Measurements from ENCODE around the gene ENAH.
"Not testable (repeated sequence)": the region's sequence is repeated elsewhere in the genome, so short reads cannot be mapped to it uniquely, and the experiment has no call there.

ENAH gene

DNA sequence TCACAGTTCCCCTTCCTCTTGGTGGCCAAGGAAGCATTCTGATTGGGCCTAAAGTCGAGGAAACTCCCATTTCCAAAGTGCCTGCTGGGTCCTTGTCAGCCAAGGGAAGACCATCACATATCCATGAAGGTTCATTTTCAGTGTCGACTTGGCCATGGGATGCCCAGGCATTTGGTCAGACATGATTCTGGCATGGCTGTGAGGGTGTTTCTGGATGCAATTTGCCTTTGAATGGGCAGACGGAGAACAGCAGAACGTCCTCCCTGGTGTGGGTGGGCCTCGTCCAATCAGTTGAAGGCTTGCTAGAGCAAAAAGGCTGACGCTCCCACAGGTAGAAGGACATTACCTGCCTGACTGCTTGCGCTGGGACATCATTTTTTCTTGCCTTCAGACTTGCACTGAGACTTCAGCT, 176.8 kb downstream of the ENAH start:
- Histone ChIP-seq H3K36me3 (ENCODE audit: control insufficient read depth in 1 of 2, insufficient read depth in 2 of 2, low read length in 2 of 2) (no peaks in the 10 kb centered on the region), H3K4me1 (ENCODE audit: control insufficient read depth in 1 of 2, insufficient read depth in 2 of 2, low read length in 2 of 2) (peaks cover 0 to 4% of the 10 kb centered on the region in 2 donors), H3K9me3 (ENCODE audit: control insufficient read depth in 1 of 2, low read length in 2 of 2) (no peaks in the 10 kb centered on the region), H3K4me3 (ENCODE audit: low read depth in 1 of 2, low read length in 2 of 2) (no peak overlapping the region), H3K27me3 (ENCODE audit: low read depth, low read length) (no peaks in the 10 kb centered on the region), H3K27ac (ENCODE audit: low read length) (no peak overlapping the region)

DNA sequence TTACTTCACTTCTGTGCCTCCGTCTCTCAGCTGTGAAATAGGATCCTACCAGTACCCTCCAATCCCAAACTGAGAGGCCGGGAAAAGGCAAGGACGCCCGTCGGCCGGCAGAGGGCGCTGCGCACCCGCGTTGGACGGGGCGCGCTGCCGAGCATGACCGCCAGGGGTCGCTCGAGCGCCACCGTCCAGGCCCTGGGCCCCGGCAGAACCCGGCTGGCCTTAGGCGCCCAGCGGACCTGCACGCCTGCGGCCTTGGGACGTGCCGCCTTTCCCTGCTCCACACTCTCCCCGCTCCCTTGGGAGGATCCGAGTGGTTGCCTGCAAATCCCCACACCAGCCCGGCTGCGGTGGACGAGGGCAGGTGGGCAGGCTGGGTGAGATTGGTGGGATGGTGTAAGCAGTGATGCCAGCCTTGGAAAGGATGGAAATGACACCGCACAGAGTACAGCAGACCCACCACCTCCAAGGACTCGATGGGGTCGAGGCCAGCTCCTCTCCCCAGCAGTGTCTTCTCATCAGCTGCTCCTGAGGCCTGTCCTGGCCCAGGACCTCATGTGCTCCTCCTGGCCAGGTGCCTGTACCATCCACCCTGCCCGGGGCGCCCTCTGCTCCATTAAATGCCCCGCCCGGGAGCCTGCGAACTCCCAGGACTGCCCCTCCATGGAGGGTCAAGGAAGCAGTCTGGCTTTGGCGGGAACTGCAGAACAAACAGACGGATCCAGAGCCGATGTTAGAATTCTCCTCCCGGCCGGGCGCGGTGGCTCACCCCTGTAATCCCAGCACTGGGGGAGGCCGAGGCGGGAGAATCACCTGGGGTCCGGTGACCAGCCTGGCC, 177.7 kb downstream of the ENAH start:
- Histone ChIP-seq H3K9me3 (ENCODE audit: control insufficient read depth in 1 of 2, low read length in 2 of 2) (no peaks in the 10 kb centered on the region), H3K36me3 (ENCODE audit: control insufficient read depth in 1 of 2, insufficient read depth in 2 of 2, low read length in 2 of 2) (no peaks in the 10 kb centered on the region), H3K4me3 (ENCODE audit: low read depth in 1 of 2, low read length in 2 of 2) (peak overlapping the region in 1 of 2 donors; percentile 31), H3K27me3 (ENCODE audit: low read depth, low read length) (no peaks in the 10 kb centered on the region), H3K27ac (ENCODE audit: low read length) (no peak overlapping the region), H3K4me1 (ENCODE audit: control insufficient read depth in 1 of 2, insufficient read depth in 2 of 2, low read length in 2 of 2) (peaks cover 0 to 4% of the 10 kb centered on the region in 2 donors)

DNA sequence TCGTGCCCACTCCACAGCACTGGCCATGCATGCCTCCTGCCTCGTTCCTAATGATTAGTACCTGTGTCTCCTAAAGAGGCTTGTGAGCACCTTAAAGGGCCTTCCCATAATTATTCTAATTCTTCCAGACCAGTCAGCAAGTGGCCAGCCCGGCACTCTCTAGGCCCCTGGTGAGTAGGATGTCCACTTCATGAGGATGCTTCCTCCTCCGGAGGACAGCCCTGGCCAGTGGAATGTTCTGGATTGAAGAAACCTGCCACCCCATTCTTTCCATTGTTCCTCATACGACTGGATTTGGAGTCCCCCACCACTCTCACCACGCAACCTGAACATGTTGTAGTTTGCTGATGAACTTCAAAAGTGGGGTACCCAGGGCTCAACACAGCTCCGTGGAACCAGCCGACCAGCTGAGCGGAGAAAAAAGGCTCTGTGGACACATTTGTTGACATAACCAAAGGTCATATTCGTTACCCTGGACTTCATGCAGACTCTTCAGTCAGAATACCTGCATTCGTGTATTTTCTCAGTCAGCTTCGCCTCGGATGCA, 178.4 kb downstream of the ENAH start:
- no peak overlapping the region for H3K27ac ChIP-seq (ENCODE audit: low read length)
- peaks cover 0 to 4% of the 10 kb centered on the region in 2 donors for H3K4me1 ChIP-seq (ENCODE audit: control insufficient read depth in 1 of 2, insufficient read depth in 2 of 2, low read length in 2 of 2)
- no peaks in the 10 kb centered on the region for H3K9me3 ChIP-seq (ENCODE audit: control insufficient read depth in 1 of 2, low read length in 2 of 2)
- H3K36me3 ChIP-seq (ENCODE audit: control insufficient read depth in 1 of 2, insufficient read depth in 2 of 2, low read length in 2 of 2) = no peaks in the 10 kb centered on the region
- H3K4me3 ChIP-seq (ENCODE audit: low read depth in 1 of 2, low read length in 2 of 2) = no peak overlapping the region
- no peaks in the 10 kb centered on the region for H3K27me3 ChIP-seq (ENCODE audit: low read depth, low read length)

DNA sequence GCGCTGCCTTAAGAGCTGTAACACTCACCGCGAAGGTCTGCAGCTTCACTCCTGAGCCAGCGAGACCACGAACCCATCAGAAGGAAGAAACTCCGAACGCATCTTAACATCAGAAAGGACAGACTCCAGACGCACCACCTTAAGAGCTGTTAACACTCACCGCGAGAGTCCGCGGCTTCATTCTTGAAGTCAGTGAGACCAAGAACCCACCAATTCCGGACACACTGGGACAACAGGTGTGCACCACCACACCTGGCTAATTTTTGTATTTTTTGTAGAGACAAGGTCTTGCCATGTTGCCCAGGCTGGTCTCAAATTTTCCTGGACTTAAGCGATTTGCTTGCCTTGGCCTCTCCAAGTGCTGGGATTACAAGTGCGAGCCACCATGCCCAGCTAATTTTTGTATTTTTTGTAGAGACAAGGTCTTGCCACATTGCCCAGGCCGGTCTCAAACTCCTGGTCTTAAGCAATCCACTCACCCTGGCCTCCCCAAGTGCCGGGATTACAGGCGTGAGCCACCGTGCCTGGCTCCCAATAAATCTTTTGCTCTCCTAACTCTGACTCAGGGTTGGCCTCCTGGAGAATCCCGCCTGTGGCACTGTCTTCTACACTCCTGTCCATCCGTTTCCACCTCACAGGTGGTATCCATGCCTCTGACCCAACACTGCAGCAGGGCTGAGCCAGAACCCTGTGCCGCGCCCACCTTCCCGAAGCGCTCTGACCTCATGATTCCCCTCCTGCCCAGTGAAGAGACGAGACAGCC, 179.1 kb downstream of the ENAH start:
- H3K27ac ChIP-seq (ENCODE audit: low read length); H3K27me3 ChIP-seq (ENCODE audit: low read depth, low read length); H3K4me1 ChIP-seq (ENCODE audit: control insufficient read depth in 1 of 2, insufficient read depth in 2 of 2, low read length in 2 of 2); H3K36me3 ChIP-seq (ENCODE audit: control insufficient read depth in 1 of 2, insufficient read depth in 2 of 2, low read length in 2 of 2); H3K4me3 ChIP-seq (ENCODE audit: low read depth in 1 of 2, low read length in 2 of 2); H3K9me3 ChIP-seq (ENCODE audit: control insufficient read depth in 1 of 2, low read length in 2 of 2): not testable (repeated sequence)

DNA sequence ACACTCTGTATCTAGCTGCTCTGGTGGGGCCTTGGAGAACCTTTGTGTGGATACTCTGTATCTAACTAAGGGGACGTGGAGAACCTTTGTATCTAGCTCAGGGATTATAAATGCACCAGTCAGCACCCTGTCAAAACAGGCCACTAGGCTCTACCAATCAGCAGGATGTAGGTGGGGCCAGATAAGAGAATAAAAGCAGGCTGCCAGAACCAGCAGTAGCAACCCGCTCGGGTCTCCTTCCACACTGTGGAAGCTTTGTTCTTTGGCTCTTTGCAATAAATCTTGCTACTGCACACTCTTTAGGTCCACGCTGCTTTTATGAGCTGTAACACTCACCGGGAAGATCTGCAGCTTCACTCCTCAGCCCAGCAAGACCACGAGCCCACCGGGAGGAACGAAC, 179.7 kb downstream of the ENAH start:
- not testable (repeated sequence) for H3K36me3 ChIP-seq (ENCODE audit: control insufficient read depth in 1 of 2, insufficient read depth in 2 of 2, low read length in 2 of 2); H3K27ac ChIP-seq (ENCODE audit: low read length); H3K4me1 ChIP-seq (ENCODE audit: control insufficient read depth in 1 of 2, insufficient read depth in 2 of 2, low read length in 2 of 2); H3K27me3 ChIP-seq (ENCODE audit: low read depth, low read length); H3K9me3 ChIP-seq (ENCODE audit: control insufficient read depth in 1 of 2, low read length in 2 of 2); H3K4me3 ChIP-seq (ENCODE audit: low read depth in 1 of 2, low read length in 2 of 2)

DNA sequence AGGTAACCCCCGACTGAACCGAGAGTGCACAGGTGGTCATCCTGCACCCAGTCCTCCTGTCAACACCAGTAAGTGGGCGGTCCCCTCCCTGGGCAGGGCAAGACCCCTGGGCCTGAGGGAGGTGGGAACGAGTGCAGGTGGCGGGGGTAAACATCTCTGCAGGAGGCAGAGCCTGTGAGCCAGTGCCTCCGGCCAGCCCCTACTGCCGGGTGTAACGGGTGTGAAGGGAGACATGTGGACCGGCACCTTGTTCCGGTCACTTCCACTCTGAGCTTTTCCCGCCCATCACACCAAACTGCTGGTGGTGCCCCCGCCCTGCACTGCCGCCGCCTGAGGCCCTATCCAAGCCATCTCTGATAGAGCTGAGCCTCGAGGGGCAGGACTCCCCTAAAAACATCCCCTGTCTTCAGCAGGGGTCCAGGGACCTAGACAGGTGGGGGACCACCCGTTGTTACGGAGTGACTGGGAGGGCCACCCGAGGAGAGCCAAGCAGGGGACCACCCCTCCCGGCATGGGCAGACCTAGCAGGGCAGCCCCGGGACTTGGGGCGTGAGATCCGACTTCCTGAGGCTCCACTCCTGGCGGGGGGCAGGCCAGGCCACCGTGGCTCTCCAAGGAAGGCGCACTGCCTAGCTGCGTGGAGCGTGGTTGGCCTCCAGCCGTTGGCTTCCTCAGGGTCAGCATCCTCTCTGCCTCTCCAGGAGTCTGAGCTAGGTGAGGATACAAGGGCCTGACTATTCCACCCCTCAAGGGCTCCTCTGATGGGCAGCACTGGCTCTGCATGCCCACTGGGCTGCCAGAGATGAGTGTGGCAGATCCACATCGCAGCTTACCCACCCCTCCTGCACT, 181.2 kb downstream of the ENAH start:
- H3K4me3 ChIP-seq (ENCODE audit: low read depth in 1 of 2, low read length in 2 of 2) = no peak overlapping the region
- peaks cover 8 to 15% of the 10 kb centered on the region in 2 donors for H3K4me1 ChIP-seq (ENCODE audit: control insufficient read depth in 1 of 2, insufficient read depth in 2 of 2, low read length in 2 of 2)
- H3K27ac ChIP-seq (ENCODE audit: low read length) = no peak overlapping the region
- H3K36me3 ChIP-seq (ENCODE audit: control insufficient read depth in 1 of 2, insufficient read depth in 2 of 2, low read length in 2 of 2) = no peaks in the 10 kb centered on the region
- H3K27me3 ChIP-seq (ENCODE audit: low read depth, low read length) = no peaks in the 10 kb centered on the region
- H3K9me3 ChIP-seq (ENCODE audit: control insufficient read depth in 1 of 2, low read length in 2 of 2) = no peaks in the 10 kb centered on the region

DNA sequence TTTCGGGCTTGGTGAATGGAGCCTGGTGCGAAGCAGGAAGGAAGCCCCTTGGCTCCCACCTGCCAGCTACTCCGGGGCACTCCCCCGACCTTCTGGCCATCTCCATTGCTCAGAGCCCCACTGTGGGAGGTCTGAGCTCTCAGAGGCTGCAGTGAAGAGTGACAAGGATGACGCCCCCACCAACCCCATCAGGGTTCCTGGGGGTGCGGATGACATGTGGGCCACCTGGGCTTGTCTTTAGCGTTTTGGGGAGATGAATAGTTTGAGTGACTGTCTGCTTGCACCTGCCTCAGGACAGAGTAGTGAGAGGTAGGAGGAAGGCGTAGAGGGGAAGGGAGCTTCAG, 181.8 kb downstream of the ENAH start:
- H3K4me1 ChIP-seq (ENCODE audit: control insufficient read depth in 1 of 2, insufficient read depth in 2 of 2, low read length in 2 of 2) = peaks cover 8 to 15% of the 10 kb centered on the region in 2 donors
- H3K36me3 ChIP-seq (ENCODE audit: control insufficient read depth in 1 of 2, insufficient read depth in 2 of 2, low read length in 2 of 2) = no peaks in the 10 kb centered on the region
- H3K9me3 ChIP-seq (ENCODE audit: control insufficient read depth in 1 of 2, low read length in 2 of 2) = no peaks in the 10 kb centered on the region
- no peak overlapping the region for H3K4me3 ChIP-seq (ENCODE audit: low read depth in 1 of 2, low read length in 2 of 2)
- H3K27me3 ChIP-seq (ENCODE audit: low read depth, low read length) = no peaks in the 10 kb centered on the region
- no peak overlapping the region for H3K27ac ChIP-seq (ENCODE audit: low read length)

DNA sequence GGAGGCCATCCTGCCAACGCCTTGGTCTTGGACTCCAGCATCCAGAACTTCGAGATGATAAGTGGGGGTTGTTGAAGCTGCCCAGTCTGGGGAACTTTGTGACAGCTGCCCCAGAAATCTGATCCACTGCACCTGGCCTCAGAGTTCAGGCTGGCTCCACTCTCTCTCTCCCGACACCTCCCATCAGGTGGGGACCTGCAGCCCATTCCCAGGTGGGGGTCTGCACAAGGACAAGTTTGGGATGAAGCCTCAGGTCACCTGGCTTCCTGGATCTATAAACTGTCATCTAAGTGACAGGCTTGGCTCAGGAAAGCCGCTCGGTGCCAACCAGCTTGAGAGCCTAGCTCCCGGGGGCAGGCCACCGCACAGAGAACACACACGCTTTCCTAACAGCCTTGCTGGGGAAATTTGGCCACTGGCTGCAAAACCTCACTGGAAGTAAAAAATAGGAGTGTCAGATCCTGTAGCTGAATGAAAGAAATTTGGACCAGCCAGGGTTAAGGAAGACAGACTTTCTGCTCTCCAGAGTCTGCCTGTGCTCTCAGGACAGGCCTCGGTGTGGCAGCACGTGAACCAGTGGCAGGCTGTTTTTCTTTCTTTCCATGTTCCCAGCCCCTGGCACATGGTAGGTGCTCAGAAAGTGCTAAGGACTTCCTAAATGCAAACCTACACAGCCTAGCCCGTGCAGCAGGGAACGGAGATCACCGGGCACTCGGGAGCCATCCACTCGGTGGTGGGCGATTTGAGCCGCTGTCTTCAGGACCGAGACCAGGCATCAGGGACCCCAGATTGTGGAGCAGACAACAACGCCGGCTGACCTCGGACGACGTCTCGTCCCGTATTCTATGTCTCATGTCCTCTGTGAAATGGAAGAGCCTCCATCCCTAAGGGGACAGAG, 182.5 kb downstream of the ENAH start:
- no peaks in the 10 kb centered on the region for H3K9me3 ChIP-seq (ENCODE audit: control insufficient read depth in 1 of 2, low read length in 2 of 2)
- no peaks in the 10 kb centered on the region for H3K27me3 ChIP-seq (ENCODE audit: low read depth, low read length)
- H3K27ac ChIP-seq (ENCODE audit: low read length) = no peak overlapping the region
- H3K4me1 ChIP-seq (ENCODE audit: control insufficient read depth in 1 of 2, insufficient read depth in 2 of 2, low read length in 2 of 2) = peaks cover 8 to 18% of the 10 kb centered on the region in 2 donors
- H3K4me3 ChIP-seq (ENCODE audit: low read depth in 1 of 2, low read length in 2 of 2) = no peak overlapping the region
- H3K36me3 ChIP-seq (ENCODE audit: control insufficient read depth in 1 of 2, insufficient read depth in 2 of 2, low read length in 2 of 2) = no peaks in the 10 kb centered on the region

DNA sequence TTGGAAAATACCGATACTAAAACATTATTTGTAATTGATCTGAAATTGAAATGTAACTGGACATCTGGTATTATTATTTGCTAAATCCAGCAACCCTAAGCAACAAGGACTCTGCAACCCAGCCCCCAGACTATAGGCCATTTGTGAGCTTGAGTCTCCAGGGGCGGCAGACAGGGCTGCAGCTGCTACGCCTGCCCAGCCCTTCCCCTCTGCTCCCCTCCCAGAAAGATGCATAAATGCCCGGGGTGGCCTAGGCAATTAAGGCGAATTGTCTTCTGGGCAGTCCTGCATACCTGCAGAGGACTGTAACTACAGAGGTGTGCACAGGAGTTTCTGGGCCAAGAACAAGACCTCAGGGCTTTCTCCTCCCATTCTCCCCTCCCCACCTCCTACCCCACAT, 183.9 kb downstream of the ENAH start:
- no peak overlapping the region for H3K27ac ChIP-seq (ENCODE audit: low read length)
- no peak overlapping the region for H3K4me3 ChIP-seq (ENCODE audit: low read depth in 1 of 2, low read length in 2 of 2)
- no peaks in the 10 kb centered on the region for H3K36me3 ChIP-seq (ENCODE audit: control insufficient read depth in 1 of 2, insufficient read depth in 2 of 2, low read length in 2 of 2)
- no peaks in the 10 kb centered on the region for H3K9me3 ChIP-seq (ENCODE audit: control insufficient read depth in 1 of 2, low read length in 2 of 2)
- H3K4me1 ChIP-seq (ENCODE audit: control insufficient read depth in 1 of 2, insufficient read depth in 2 of 2, low read length in 2 of 2) = peaks cover 8 to 18% of the 10 kb centered on the region in 2 donors
- H3K27me3 ChIP-seq (ENCODE audit: low read depth, low read length) = no peaks in the 10 kb centered on the region

DNA sequence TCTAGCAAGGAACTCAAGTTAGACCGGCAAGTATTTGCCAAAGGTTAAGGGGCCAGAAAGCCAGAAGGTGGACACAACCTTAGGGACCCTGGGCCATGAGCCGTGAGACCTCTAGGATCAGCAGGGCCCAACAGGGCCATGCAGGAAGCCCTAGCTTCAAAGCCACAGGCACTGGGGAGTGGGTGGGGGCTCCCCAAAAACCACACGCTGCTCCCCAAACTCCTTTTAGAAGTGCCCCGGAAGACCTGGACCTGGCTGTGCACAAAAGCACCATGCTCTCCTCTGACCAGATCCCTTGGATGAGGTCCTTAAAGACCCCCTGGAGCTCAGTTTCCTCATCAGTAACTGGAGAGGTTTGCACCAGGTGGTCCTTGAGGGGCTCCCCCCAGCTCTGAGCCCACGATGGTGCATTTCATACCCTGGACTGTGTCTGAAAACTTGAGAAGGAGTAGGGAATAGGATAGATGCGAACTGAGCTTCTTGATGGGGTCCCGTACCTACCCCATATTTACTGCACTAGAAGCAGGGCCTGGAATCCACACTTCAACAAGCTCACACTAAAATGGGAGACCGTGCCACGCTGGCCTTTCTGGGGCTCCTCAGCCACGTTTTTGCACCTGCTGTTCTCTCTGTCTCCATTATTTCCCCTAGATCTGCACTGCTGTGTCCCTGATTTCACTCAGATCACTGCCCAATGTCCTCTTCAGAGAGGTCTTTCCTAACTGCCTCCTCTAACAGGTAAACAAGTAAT, 184.5 kb downstream of the ENAH start:
- no peaks in the 10 kb centered on the region for H3K9me3 ChIP-seq (ENCODE audit: control insufficient read depth in 1 of 2, low read length in 2 of 2)
- peak overlapping the region; percentile 84 for H3K27ac ChIP-seq (ENCODE audit: low read length)
- peak overlapping the region in 1 of 2 donors; percentile 53 for H3K4me3 ChIP-seq (ENCODE audit: low read depth in 1 of 2, low read length in 2 of 2)
- H3K4me1 ChIP-seq (ENCODE audit: control insufficient read depth in 1 of 2, insufficient read depth in 2 of 2, low read length in 2 of 2) = peaks cover 8 to 18% of the 10 kb centered on the region in 2 donors
- no peaks in the 10 kb centered on the region for H3K36me3 ChIP-seq (ENCODE audit: control insufficient read depth in 1 of 2, insufficient read depth in 2 of 2, low read length in 2 of 2)
- no peaks in the 10 kb centered on the region for H3K27me3 ChIP-seq (ENCODE audit: low read depth, low read length)
